ENCODE data around the gene AIP. TPM values are rescaled to one million over a fixed set of nuclear protein-coding genes. Genes with fewer than 3 reads are reported as not detected.

AIP gene
- total and polyA plus RNA-seq, 9 of the 15 experiments (the other 6 are each of a cell fraction or from before 2014, with no cell fraction given) = 5.2 to 92.5 (median 52.7) TPM

DNA sequence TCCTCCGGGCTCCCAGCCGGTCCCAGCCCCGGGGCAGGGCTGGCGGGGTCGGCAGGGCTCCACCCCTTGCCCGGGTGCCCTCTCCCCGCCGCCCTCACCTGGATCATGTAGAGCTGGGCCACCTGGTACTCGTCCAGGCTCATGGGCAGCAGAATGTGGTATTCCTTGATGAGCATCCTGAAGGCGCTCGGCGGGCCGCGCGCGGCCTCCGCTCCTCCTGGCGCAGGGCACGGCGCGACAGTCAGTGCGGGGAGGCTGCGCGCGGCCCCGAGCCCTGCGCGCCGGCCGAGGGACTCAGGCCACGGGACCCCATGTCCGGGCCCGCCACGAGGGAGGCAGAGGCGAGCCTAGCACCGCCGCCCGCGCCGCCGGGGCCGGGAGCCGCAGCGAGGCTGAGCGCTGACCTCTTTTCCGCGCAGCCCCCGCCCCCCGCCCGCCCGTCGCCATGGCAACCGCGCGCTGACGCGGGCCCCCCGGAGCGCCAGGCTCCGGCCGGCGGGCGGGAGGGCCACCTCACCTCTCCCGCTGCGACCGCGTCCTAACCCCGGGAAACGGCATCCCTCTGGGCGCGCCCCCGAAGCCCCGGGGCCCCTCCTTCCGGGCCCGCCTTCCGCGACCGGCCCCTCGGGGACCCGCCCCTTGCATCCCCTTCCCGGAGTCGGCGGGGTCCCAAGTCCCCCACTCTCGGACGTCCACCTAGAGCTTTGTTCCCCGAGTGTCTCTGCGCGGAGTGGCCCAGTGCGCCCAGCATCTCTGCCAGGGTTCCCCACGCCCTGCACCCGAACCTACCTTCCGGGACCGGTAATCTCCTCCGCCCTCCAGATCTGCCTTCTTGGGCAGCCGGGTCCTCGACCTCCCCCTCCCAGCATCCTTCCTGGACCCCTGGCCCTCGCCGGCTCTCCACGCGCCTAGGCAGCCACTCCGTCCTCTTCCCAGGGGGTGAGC is 21.5 kb downstream of the AIP start (continued):
- TF ChIP-seq FOXM1 (IDR thresholded peaks at IDR 0.05; ENCODE audit: low read depth) = no peak
- no peak for TF ChIP-seq FOXM1 (CRISPR knock-in tag; IDR thresholded peaks at IDR 0.05; ENCODE audit: low read depth)
- TF ChIP-seq, protein P1, sequence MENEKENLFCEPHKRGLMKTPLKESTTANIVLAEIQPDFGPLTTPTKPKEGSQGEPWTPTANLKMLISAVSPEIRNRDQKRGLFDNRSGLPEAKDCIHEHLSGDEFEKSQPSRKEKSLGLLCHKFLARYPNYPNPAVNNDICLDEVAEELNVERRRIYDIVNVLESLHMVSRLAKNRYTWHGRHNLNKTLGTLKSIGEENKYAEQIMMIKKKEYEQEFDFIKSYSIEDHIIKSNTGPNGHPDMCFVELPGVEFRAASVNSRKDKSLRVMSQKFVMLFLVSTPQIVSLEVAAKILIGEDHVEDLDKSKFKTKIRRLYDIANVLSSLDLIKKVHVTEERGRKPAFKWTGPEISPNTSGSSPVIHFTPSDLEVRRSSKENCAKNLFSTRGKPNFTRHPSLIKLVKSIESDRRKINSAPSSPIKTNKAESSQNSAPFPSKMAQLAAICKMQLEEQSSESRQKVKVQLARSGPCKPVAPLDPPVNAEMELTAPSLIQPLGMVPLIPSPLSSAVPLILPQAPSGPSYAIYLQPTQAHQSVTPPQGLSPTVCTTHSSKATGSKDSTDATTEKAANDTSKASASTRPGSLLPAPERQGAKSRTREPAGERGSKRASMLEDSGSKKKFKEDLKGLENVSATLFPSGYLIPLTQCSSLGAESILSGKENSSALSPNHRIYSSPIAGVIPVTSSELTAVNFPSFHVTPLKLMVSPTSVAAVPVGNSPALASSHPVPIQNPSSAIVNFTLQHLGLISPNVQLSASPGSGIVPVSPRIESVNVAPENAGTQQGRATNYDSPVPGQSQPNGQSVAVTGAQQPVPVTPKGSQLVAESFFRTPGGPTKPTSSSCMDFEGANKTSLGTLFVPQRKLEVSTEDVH (IDR thresholded peaks at IDR 0.05; ENCODE audit: low read depth, partially characterized antibody) = no peak
- TF ChIP-seq, protein P2, sequence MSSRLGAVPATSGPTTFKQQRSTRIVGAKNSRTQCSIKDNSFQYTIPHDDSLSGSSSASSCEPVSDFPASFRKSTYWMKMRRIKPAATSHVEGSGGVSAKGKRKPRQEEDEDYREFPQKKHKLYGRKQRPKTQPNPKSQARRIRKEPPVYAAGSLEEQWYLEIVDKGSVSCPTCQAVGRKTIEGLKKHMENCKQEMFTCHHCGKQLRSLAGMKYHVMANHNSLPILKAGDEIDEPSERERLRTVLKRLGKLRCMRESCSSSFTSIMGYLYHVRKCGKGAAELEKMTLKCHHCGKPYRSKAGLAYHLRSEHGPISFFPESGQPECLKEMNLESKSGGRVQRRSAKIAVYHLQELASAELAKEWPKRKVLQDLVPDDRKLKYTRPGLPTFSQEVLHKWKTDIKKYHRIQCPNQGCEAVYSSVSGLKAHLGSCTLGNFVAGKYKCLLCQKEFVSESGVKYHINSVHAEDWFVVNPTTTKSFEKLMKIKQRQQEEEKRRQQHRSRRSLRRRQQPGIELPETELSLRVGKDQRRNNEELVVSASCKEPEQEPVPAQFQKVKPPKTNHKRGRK (tag; IDR thresholded peaks at IDR 0.05) = no peak
- TF ChIP-seq FOXP1 (CRISPR knock-in tag; IDR thresholded peaks at IDR 0.05) = peak; percentile 58; the same call in 1 of the 2 replicates
- peak; percentile 39; the same call in 1 of the 2 replicates for TF ChIP-seq ZBTB7A (IDR thresholded peaks at IDR 0.05; ENCODE audit: borderline replicate concordance, control insufficient read depth, low read depth, low read length)
- TF ChIP-seq YY1 (IDR thresholded peaks at IDR 0.05; ENCODE audit: borderline replicate concordance in 1 of 3, control insufficient read depth in 1 of 3, extremely low read depth in 1 of 3, insufficient read depth in 3 of 3, insufficient read length in 1 of 3, insufficient replicate concordance in 2 of 3, low read depth in 1 of 3, low read length in 2 of 3) = peak in 2 of 3 experiments; percentile 15 to 30
- TF ChIP-seq MEF2A (IDR thresholded peaks at IDR 0.05; ENCODE audit: control insufficient read depth, low read depth, low read length) = no peak
- TF ChIP-seq ZNF785 (CRISPR knock-in tag; IDR thresholded peaks at IDR 0.05) = no peak
- TF ChIP-seq, protein P3, sequence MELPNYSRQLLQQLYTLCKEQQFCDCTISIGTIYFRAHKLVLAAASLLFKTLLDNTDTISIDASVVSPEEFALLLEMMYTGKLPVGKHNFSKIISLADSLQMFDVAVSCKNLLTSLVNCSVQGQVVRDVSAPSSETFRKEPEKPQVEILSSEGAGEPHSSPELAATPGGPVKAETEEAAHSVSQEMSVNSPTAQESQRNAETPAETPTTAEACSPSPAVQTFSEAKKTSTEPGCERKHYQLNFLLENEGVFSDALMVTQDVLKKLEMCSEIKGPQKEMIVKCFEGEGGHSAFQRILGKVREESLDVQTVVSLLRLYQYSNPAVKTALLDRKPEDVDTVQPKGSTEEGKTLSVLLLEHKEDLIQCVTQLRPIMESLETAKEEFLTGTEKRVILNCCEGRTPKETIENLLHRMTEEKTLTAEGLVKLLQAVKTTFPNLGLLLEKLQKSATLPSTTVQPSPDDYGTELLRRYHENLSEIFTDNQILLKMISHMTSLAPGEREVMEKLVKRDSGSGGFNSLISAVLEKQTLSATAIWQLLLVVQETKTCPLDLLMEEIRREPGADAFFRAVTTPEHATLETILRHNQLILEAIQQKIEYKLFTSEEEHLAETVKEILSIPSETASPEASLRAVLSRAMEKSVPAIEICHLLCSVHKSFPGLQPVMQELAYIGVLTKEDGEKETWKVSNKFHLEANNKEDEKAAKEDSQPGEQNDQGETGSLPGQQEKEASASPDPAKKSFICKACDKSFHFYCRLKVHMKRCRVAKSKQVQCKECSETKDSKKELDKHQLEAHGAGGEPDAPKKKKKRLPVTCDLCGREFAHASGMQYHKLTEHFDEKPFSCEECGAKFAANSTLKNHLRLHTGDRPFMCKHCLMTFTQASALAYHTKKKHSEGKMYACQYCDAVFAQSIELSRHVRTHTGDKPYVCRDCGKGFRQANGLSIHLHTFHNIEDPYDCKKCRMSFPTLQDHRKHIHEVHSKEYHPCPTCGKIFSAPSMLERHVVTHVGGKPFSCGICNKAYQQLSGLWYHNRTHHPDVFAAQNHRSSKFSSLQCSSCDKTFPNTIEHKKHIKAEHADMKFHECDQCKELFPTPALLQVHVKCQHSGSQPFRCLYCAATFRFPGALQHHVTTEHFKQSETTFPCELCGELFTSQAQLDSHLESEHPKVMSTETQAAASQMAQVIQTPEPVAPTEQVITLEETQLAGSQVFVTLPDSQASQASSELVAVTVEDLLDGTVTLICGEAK (IDR thresholded peaks at IDR 0.05) = 0 out of 2 replicates have a peak, but pooled peaks have one; percentile 24
- TF ChIP-seq, protein P3 (CRISPR knock-in tag; IDR thresholded peaks at IDR 0.05) = no peak

Data from K562 (cell line).